Measurements from ENCODE around the gene FXYD2.

DNA sequence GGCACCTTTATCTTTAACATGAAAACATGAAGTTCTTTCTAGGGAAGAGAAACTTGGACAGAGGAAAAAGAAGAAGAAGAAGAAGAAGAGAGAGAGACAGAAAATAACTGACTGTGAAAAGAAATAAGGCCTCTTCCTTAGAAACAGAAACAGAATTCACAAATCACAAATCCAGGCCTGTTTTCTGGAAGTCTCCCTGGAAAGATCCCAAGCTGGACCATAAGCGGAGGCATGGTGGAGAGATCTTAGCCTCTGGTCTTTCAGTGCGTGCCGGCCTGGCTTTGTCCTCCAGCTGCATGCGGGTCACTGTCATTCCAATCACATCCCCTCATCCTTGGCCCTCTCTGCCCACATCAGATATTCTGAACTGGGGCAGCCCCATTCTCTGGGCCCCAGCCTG, 45.1 kb upstream of the FXYD2 start:
- TF ChIP-seq EZH2phosphoT487 (IDR thresholded peaks at IDR 0.05; ENCODE audit: borderline replicate concordance, low read length) (no peak), CTCF (conservative IDR thresholded peaks at IDR 0.05; ENCODE audit: low read depth, low read length) (no peak), EZH2 (IDR thresholded peaks at IDR 0.05; ENCODE audit: low read length, unreplicated experiment) (no peak)
